GM18873 (cell line): ENCODE measurements around the gene HCN4.
"Not testable (repeated sequence)": the region's sequence is repeated elsewhere in the genome, so short reads cannot be mapped to it uniquely, and the experiment has no call there.

Experiments
- ATAC-seq: cut with Tn5 transposase; IDR thresholded peaks from one replicate; pipeline ENCODE4 v1.9.1; 2021; ENCODE audit warnings: mild to moderate bottlenecking, moderate library complexity, moderate number of reproducible peaks; ENCODE audit not compliant: unreplicated experiment, low FRiP score

Gene HCN4

GRCh38 chr15:73368301-73369136, at the start of gene HCN4:
Gene HCN4, minus strand, starts transcription at chr15:73368958. Its CDS starts 688 bp downstream, at chr15:73368270.
- ATAC-seq: no peak

- ATAC-seq: no peak
Observed at GRCh38 chr15:73414876-73415275, 46.1 kb upstream of the HCN4 start.

- no peak for ATAC-seq
Observed at GRCh38 chr15:73403171-73403570, 34.4 kb upstream of the HCN4 start.

- not testable (repeated sequence) for ATAC-seq
Observed at GRCh38 chr15:73400222-73400621, 31.5 kb upstream of the HCN4 start.

- no peak for ATAC-seq
Observed at GRCh38 chr15:73398861-73399260, 30.1 kb upstream of the HCN4 start.

GRCh38 chr15:73397461-73397860, 28.7 kb upstream of the HCN4 start:
- ATAC-seq: no peak

- no peak for ATAC-seq
Observed at GRCh38 chr15:73395671-73396070, 26.9 kb upstream of the HCN4 start.

- ATAC-seq: no peak
Observed at GRCh38 chr15:73394782-73395181, 26.0 kb upstream of the HCN4 start.

GRCh38 chr15:73393336-73393735, 24.6 kb upstream of the HCN4 start:
- no peak for ATAC-seq

- no peak for ATAC-seq
Observed at GRCh38 chr15:73392025-73392424, 23.3 kb upstream of the HCN4 start.

- ATAC-seq: no peak
Observed at GRCh38 chr15:73391128-73391872, 22.5 kb upstream of the HCN4 start.

- no peak for ATAC-seq
Observed at GRCh38 chr15:73389971-73390544, 21.3 kb upstream of the HCN4 start.

- no peak for ATAC-seq
Observed at GRCh38 chr15:73389539-73389938, 20.8 kb upstream of the HCN4 start.

- ATAC-seq: no peak
Observed at GRCh38 chr15:73388256-73388781, 19.6 kb upstream of the HCN4 start.

GRCh38 chr15:73387507-73388255, 18.9 kb upstream of the HCN4 start:
- no peak for ATAC-seq

- ATAC-seq: no peak
Observed at GRCh38 chr15:73386886-73387506, 18.2 kb upstream of the HCN4 start.

GRCh38 chr15:73386238-73386637, 17.5 kb upstream of the HCN4 start:
- no peak for ATAC-seq

GRCh38 chr15:73385205-73385604, 16.4 kb upstream of the HCN4 start:
- ATAC-seq: no peak

GRCh38 chr15:73383310-73384189, 14.8 kb upstream of the HCN4 start:
- no peak for ATAC-seq
